Measurements from ENCODE around the gene PDE10A. TPM values are rescaled to one million over a fixed set of nuclear protein-coding genes. Genes with fewer than 3 reads are reported as not detected.

Gene PDE10A
- total and polyA plus RNA-seq, 9 of the 15 experiments (the other 6 are each of a cell fraction or from before 2014, with no cell fraction given) = 0.04 TPM; not detected in 8

- TF ChIP-seq THRB (CRISPR knock-in tag; conservative IDR thresholded peaks at IDR 0.05) (no peak), ZBTB2 (IDR thresholded peaks at IDR 0.05) (no peak), SLC30A9 (CRISPR knock-in tag; IDR thresholded peaks at IDR 0.05) (no peak), ELF2 (CRISPR knock-in tag; IDR thresholded peaks at IDR 0.05) (no peak), PCBP1 (IDR thresholded peaks at IDR 0.05; ENCODE audit: low read depth, low read length, poor library complexity, severe bottlenecking) (no peak), ZBTB5 (IDR thresholded peaks at IDR 0.05) (no peak), TFAP4 (CRISPR knock-in tag; IDR thresholded peaks at IDR 0.05; ENCODE audit: borderline replicate concordance) (no peak)
Observed at GRCh38 chr6:165383323-165383722, 279.7 kb downstream of the PDE10A start (continued).
